Measurements from ENCODE around the gene CPED1.

CPED1 gene

DNA sequence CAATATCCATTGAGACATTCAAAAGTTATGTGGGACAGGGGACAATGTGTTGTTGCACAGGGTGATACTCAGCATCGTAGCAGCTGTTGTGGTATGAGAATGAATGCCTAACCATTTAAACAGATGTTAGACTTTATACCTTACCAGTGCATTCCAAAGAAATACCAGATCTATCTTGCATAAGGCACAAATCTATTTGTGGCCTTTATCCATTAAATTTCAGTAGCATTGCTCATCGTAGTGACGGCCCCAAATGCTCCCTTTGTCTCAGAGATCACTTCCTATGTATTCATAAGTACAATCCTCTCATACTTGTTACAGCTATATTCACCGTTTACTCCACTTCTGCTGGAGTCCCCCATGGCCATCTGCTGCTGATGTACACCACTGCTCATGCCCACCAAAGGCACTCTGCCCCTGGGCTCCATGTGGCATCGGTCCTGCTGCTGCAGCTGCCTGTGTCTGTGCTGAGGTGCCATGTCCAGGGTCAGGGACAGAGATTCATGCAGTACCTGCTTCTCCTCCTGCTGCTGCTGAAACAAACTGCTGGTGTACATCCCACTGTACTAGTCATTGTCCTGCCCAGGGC, 96.3 kb downstream of the CPED1 start:
- peak; percentile 51 for DNase-seq (ENCODE audit: extremely low read depth, low read depth)
- TF ChIP-seq, protein P1, sequence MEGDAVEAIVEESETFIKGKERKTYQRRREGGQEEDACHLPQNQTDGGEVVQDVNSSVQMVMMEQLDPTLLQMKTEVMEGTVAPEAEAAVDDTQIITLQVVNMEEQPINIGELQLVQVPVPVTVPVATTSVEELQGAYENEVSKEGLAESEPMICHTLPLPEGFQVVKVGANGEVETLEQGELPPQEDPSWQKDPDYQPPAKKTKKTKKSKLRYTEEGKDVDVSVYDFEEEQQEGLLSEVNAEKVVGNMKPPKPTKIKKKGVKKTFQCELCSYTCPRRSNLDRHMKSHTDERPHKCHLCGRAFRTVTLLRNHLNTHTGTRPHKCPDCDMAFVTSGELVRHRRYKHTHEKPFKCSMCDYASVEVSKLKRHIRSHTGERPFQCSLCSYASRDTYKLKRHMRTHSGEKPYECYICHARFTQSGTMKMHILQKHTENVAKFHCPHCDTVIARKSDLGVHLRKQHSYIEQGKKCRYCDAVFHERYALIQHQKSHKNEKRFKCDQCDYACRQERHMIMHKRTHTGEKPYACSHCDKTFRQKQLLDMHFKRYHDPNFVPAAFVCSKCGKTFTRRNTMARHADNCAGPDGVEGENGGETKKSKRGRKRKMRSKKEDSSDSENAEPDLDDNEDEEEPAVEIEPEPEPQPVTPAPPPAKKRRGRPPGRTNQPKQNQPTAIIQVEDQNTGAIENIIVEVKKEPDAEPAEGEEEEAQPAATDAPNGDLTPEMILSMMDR (IDR thresholded peaks at IDR 0.05; ENCODE audit: low read depth, low read length): no peak

DNA sequence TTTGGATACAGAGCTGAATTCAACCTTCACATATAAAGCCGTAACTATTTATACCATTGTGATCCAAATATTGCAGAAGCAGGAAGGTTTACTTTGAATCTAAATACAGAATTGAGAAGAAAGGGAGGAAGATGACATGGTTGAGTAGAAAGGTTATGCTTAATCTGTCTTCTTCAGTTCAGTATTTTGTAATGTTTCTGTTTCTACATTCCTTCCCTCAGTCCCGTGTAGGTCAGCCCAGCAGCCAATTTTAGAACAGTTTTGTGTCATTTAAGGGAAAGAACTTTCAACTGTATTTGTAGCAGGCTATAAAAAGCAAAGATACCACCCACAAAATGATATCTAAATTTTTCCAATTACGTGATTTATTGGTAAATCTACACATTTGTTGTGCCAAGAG, 97.4 kb downstream of the CPED1 start:
- DNase-seq (ENCODE audit: extremely low read depth, low read depth): no peak
- TF ChIP-seq, protein P1 (IDR thresholded peaks at IDR 0.05; ENCODE audit: low read depth, low read length): no peak

DNA sequence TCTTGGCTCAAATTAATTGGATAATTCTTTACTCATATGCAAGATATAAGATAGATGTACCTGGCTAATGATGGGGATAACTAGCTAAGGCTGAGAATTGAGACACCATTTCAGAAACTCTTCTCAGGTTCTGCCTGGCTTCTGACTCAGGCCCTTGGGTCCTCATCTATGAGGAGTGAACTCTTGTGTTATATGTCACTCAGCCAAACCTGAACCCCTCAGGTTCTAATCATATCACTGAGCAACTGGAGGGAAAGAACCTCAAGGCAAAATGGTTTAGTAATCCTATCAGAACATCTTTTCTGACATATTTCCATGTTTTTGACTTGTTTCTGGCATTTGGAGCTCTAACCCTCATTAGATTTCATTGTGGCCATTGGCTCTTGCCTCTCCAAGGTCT, 100.4 kb downstream of the CPED1 start:
- no peak for DNase-seq (ENCODE audit: extremely low read depth, low read depth)
- TF ChIP-seq, protein P1 (IDR thresholded peaks at IDR 0.05; ENCODE audit: low read depth, low read length): no peak

DNA sequence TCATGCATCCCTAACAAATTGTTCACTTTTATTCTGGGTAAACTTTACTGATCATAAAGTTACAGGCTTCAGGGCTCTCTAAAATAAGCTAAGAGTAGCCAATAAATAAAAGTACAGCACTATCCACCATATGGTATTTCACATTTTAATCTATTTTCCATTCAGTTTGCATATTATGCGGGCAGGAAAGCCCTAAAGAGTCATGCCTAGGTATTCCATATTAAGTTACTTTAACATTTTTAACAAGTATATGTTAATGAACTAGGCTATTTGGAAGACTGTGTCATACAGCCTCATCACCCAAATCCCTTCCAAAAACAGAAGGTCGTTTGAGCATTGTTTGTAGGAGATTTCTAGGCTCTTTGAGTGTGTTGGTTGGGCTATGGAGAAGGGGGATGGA, 106.3 kb downstream of the CPED1 start:
- DNase-seq (ENCODE audit: extremely low read depth, low read depth): no peak
- TF ChIP-seq, protein P1 (IDR thresholded peaks at IDR 0.05; ENCODE audit: low read depth, low read length): no peak

DNA sequence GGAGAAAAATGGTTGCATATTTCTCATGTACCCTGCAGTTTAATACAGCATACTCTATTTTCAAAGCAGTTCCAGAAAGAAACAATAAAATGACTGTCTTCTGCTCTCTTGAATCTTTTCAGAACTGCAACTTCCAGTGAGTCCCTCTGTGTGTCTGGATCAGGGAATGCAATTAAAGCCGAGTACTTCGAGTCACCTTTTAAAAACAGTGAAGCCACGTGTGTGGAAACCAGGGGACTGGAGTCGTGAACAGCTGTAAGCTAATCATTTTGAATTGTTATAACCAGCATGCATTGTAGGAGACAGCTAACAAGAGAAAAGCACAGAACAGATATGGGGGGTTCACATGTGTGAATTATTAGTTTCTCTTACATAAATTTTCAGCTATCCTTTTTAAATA, 109.1 kb downstream of the CPED1 start:
- TF ChIP-seq, protein P1 (IDR thresholded peaks at IDR 0.05; ENCODE audit: low read depth, low read length): no peak
- DNase-seq (ENCODE audit: extremely low read depth, low read depth): no peak

DNA sequence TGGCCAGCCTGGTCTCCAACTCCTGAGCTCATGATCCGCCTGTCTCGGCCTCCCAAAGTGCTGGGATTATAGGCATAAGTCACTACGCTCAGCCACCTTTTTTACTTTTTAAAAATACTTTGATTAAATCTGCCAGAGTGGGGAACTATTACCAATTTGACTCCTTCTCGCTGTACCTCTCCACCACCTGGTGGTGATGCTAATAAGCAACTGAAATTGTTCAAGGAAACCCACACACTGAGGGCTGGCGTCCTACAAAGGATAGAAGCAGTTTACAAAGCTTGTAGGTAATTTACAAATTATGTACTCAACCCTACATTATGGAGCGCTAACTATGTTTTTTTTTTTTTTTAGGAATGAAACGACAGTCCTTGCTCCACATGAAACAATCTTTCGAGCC, 111.1 kb downstream of the CPED1 start:
- TF ChIP-seq, protein P1 (IDR thresholded peaks at IDR 0.05; ENCODE audit: low read depth, low read length): no peak
- no peak for DNase-seq (ENCODE audit: extremely low read depth, low read depth)

DNA sequence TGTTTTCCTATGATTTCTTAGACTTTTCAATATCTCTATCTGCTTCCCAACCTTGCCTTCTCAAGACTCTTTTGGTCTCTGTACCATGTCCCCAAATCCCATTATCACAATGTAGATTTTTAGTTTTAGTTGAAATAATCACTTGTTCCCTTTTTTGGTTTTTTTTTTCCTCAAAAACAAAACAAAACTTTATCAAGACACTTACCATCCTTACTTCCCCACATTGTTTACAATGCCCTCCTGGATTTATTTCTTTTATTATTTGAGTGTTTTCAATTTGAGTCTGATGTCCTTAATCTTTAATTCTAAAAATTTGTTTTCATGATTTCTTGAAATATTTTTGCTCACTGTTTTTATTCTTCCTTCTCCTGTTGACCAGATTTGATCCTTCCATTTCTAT, 112.6 kb downstream of the CPED1 start:
- TF ChIP-seq, protein P1 (IDR thresholded peaks at IDR 0.05; ENCODE audit: low read depth, low read length): no peak
- no peak for DNase-seq (ENCODE audit: extremely low read depth, low read depth)

Measured in AG09319 (cell line).